Tibial nerve (tissue), 4 donors: ENCODE data around the gene EBLN1.

ENCODE experiments used
- EP300 ChIP-seq, 2 donors: sonication (generic); formaldehyde crosslinking; IDR thresholded peaks; one replicate each; pipeline ENCODE4 v1.6.1; 2017; ENCODE audit warnings: antibody characterized with exemption in 2 of 2, mild to moderate bottlenecking in 1 of 2
- POLR2A ChIP-seq, 2 donors: fragments of 450-650 bp; IDR thresholded peaks; one replicate each; pipeline ENCODE4 v1.6.1; 2017; ENCODE audit warnings: antibody characterized with exemption in 2 of 2, mild to moderate bottlenecking in 2 of 2, moderate library complexity in 2 of 2
- TF ChIP-seq, protein P1 (sequence below), 5 experiments: fragments of 200-600 bp in 3 of 5; fragments of 450-650 bp in 2 of 5; sonication (generic) in 3 of 5; IDR thresholded peaks; one replicate each; pipeline ENCODE4 v1.5.1; 2016 to 2019; ENCODE audit warnings: antibody characterized with exemption in 5 of 5, mild to moderate bottlenecking in 3 of 5, moderate library complexity in 2 of 5

DNA sequence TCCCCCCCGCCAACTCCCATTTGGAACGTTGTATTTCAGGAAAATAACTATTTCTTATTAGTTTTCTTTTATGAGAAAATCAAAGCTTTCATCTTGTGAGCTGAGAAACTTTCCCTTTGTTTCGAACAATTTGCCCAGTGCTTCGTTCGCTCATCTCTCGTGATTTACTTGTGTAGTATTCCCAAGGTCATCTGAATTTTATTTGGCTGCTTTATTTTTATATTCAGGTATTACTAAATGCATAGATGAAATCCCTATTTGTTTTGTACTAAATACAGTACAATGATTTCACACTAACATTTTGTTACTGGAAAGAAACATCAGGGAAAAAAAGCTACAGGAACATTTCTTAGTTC, 12.0 kb upstream of the EBLN1 start:
- TF ChIP-seq, protein P1, sequence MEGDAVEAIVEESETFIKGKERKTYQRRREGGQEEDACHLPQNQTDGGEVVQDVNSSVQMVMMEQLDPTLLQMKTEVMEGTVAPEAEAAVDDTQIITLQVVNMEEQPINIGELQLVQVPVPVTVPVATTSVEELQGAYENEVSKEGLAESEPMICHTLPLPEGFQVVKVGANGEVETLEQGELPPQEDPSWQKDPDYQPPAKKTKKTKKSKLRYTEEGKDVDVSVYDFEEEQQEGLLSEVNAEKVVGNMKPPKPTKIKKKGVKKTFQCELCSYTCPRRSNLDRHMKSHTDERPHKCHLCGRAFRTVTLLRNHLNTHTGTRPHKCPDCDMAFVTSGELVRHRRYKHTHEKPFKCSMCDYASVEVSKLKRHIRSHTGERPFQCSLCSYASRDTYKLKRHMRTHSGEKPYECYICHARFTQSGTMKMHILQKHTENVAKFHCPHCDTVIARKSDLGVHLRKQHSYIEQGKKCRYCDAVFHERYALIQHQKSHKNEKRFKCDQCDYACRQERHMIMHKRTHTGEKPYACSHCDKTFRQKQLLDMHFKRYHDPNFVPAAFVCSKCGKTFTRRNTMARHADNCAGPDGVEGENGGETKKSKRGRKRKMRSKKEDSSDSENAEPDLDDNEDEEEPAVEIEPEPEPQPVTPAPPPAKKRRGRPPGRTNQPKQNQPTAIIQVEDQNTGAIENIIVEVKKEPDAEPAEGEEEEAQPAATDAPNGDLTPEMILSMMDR (IDR thresholded peaks at IDR 0.05): no peak
- no peak for TF ChIP-seq POLR2A (IDR thresholded peaks at IDR 0.05)
- TF ChIP-seq EP300 (IDR thresholded peaks at IDR 0.05): no peak
